GM21717 (cell line): Measurements from ENCODE around the gene SUPT20H.

Source experiments
- ATAC-seq: cut with Tn5 transposase; IDR thresholded peaks from one replicate; pipeline ENCODE4 v1.9.1; 2021; ENCODE audit warnings: mild to moderate bottlenecking, moderate library complexity; ENCODE audit not compliant: unreplicated experiment

The SUPT20H gene

DNA sequence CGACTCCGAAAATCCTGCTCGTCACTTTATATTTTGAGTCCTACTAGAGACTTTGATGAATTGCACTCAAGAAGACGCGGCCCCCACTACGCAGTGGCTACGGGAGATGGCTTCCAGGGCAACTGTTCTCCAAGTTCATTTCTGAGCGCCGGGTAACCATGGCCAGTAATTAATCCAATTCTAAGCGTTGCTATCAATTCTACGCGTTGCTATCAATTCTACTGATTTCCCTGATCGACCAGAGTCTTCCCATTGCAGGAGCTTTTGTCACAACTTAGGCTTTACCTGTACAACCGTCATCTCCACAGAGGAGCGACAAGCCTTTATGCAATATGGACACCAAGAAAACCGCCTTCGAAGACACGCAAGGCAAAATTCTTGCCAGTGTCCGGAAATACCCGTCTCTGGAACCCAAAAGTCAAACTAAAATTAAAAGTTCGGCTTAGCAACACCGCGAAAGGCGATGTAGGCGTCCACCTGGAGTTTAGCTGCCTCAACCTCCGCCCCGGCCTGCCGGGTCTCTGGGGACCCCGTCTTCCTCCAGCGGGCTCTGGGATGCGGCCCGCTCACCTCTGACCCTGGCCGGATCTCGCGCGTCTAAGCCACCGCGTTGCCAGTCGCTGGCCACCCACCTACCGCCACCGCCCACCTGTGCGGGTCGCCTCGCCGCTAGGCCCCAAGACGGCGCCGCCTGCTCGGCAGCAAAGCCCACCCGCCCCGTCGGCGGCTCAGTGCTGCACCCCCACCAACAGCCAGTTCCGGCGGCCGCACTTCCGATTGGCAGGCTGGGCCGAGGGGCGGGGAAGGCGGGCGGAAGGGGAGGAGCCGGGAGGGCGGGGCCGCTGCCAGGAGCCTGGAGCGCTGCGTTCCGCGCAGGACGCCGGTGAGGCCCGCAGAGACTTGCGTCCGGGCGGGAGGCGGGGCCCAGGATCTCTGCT is at the start of gene SUPT20H:
Gene SUPT20H, minus strand, starts transcription at position 779 of the 938 bp plus-strand sequence. CDS start 8,198 bp downstream, outside the sequence.
- ATAC-seq, result peak; percentile 98

DNA sequence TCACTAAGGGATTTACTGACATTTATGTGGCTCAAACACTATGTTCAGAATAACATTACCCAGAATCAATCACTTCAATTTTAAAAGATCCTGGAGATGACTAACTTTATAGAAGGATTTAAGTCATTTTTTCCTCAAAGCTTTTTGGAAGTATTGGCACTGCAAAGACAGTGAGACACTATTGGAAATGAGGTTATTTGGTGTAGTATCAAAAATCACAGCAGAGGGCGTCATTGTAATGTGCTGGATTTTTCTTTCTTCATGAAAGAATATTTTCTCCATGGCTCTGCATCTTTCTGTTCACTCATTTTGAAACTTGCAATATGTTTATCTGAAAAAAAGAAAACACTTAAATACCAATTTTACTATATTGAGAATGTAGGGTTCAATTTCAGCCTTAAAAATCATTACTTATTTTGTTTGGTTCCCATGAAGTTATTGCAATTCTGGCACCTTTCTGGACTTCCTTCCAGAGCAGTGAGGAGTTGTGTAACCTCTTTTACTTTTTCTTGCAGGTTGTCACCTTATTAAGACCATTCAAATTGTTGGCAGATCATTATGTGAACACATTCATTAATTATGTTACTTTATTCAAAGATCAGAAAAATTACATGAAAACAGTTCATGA is 49.7 kb upstream of the SUPT20H start:
- no peak for ATAC-seq

GRCh38 chr13:37107868-37108267 is 48.4 kb upstream of the SUPT20H start:
- ATAC-seq, result no peak

DNA sequence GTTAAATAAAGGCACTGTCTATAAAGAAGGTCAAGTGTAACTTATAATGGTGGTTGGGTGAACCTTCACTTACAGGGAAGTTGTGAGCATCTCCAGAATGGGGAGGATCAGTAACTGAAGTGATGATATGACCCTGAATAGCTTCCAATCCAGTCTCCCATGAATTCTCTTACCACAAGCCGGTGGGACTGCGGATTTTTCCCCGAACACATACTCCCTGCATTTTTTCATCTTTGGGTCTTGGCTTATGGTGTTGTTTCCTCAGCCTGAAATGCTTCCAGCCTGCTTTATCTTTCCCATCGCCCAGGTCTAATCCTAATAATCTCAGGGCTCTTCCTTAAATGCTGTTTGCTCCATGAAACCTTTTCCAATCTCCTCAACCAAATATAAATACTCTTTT is 48.0 kb upstream of the SUPT20H start:
- ATAC-seq, result no peak

GRCh38 chr13:37106642-37107041 is 47.2 kb upstream of the SUPT20H start:
- ATAC-seq, result no peak

DNA sequence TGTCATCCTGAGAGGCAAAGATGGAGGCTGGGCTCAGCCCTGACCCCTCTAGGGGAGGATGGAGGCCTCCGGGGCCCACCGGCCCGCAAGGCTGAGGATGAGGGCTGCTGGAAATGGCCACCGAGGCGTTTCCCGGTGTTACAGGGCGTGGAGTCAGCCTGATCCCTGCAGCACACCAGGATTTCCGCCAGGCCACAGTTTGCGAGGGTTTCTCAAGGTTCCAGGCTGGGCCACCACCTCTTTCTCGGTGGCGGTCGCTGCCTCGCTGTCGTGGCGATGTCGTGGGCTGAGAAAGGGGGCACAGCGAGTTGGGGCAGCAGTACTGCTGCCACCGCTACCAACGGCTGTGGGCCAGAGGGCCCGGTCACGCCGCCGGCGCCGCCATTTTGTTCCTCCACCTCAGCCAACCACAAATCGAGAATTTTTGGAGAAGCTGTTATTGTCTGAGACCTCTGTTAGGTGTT is 45.8 kb upstream of the SUPT20H start, which contains the start of gene CSNK1A1L:
Gene CSNK1A1L, minus strand, starts transcription at position 414 of the 464 bp plus-strand sequence. Its CDS starts 408 bp downstream, at position 6.
- ATAC-seq, result no peak

- ATAC-seq, result no peak
Observed at GRCh38 chr13:37102896-37103295, 43.4 kb upstream of the SUPT20H start.

GRCh38 chr13:37101201-37101600 is 41.7 kb upstream of the SUPT20H start:
- no peak for ATAC-seq

GRCh38 chr13:37100731-37101130 is 41.2 kb upstream of the SUPT20H start:
- no peak for ATAC-seq

DNA sequence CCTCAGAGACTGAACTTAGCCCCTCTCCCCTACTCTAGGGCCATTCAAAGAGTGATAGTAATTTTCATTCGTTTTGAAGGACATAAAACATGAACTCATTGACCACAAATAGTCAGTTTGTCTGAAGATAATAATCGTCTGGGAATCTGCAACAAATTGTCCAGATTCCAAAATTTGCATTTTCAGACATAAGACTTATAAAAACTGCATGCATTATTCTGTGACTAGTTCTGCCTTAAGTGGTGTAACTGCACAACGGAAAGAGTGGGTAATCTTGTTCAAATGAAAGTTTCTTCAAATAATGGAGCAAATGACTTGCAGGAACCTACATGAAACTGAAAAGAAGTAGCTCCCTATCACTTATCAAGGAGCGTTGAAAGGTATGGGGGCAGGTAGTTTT is 37.6 kb upstream of the SUPT20H start:
- no peak for ATAC-seq

DNA sequence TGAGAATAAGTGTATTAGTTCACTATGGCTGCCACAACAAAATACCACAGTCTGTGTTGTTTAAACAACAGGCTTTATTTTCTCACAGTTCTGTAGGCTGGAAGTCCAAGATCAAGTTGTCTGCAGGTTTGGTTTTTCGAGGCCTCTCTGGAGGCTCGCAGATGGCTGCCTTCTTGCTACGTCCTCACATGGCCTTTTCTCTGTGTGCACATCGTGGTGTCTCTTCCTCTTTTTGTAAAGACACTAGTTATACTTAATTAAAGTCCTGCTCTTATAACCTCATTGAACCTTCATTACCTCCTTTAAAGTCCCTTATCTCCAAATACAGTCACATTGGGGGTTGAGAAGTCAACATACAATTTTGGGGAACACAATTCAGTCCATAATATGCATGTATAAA is 35.4 kb upstream of the SUPT20H start:
- no peak for ATAC-seq

- no peak for ATAC-seq
Observed at GRCh38 chr13:37094099-37094498, 34.6 kb upstream of the SUPT20H start.

GRCh38 chr13:37091835-37092234 is 32.3 kb upstream of the SUPT20H start:
- no peak for ATAC-seq

GRCh38 chr13:37090912-37091311 is 31.4 kb upstream of the SUPT20H start:
- ATAC-seq, result no peak

- ATAC-seq, result no peak
Observed at GRCh38 chr13:37089495-37089894, 30.0 kb upstream of the SUPT20H start.

DNA sequence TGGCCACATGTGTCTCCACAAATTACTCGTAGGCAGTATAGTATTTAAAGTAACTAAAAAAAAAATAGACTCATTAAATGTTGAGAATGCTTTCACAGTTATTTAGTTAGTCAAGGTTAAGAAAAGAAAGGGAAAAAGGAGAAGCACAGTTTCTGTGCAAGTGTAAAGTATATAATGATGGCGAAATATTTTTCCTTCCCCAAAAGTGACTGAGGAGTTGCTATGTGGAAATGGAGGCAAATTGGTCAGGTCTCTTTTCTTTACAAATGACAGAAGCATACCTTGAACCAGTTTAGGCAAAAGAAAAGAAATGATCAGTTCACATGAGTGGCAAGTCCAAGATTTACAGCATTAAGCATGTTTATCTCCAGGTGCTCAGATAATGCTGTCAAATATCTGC is 28.0 kb upstream of the SUPT20H start:
- ATAC-seq, result no peak

DNA sequence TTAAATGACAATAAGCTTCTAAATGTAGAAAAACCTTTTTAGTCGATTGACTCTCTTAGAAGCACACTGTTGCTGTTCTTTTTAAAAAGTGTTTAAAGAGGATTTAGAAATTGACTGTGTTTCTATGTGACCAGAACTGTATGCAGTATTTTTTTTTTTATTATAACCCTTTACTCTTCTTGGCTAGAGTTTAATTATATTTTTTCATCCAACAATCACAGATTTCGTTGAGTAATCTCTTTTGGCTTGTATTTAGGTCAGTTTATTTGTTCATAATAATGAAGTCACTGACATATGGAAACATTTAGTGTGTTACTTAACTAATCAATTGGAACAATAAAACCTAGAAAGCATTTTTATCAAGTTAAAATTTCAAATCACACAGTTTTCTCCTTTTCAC is 26.1 kb upstream of the SUPT20H start:
- no peak for ATAC-seq

- ATAC-seq, result no peak
Observed at GRCh38 chr13:37076818-37077217, 17.3 kb upstream of the SUPT20H start.

DNA sequence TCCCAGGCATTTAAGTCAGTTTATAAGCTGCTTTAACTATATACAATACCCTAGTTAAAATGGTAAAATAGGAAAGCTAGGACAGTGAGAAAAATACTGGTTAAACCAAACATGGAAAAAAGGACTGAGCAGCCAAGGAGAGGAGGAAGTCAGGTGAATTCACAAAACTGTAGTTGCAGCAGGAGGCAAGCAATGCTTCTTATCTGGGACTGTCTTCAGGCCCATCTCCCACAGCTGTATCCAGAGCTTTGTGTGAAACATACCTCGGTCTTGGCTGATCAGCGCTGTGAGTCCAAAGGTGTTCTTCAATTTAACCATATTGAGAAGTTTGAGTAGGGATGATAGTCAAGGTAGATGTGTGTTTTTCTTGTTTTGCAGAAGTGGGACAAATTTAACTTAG is 15.7 kb upstream of the SUPT20H start:
- no peak for ATAC-seq

- no peak for ATAC-seq
Observed at GRCh38 chr13:37074703-37075102, 15.2 kb upstream of the SUPT20H start.

DNA sequence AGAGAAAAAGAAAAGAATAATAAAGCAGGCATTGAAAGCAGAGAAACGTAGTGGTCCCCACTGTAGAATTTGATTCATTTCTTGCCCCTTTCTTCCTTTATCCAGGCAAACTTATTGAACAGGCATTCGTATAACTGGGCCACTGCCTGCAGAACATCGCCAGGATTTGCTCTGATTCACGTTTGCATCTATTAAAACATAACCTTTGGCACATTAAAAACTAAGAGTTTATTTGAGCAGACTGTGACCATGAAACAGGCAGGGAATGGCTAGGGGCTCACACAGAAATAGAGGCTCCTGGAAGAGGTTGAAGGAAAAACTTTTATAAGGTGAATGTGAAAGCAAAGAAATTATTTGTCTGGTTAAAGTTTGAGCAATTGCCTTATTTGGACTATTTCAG is 12.5 kb upstream of the SUPT20H start:
- ATAC-seq, result no peak

GRCh38 chr13:37070956-37071355 is 11.5 kb upstream of the SUPT20H start:
- ATAC-seq, result no peak
